ENCODE results near the gene DAP. TPM values are rescaled to one million over a fixed set of nuclear protein-coding genes. Genes with fewer than 3 reads are reported as not detected.

The DAP gene
- total and polyA plus RNA-seq, 2 of the 4 experiments (the other 2 are of a cell fraction) = 49.6 to 189 TPM

- CTCF ChIA-PET = interaction anchor here (0.6 to 0.7 kb wide), 2 partner anchors 95 to 364 kb away, joined by 3 read pairs; no protein-coding TSS in a partner anchor
- no CpG with 5 or more reads among the region's 14 CpGs for WGBS, 2 experiments (ENCODE audit: extremely low coverage in 2 of 2, insufficient read length in 1 of 2)
- no peak overlapping the region for H3K4me2 ChIP-seq (ENCODE audit: low read depth, low read length)
These were observed 70.3 kb downstream of the DAP start for GRCh38 chr5:10690460-10691440.

More at GRCh38 chr5:10690460-10691440, 70.3 kb downstream of the DAP start:
- Histone ChIP-seq H3K18ac (ENCODE audit: low read depth, low read length) (peak overlapping the region; percentile 17; the same call in 1 of the 2 replicates), H4K5ac (ENCODE audit: low read depth, low read length) (no peak overlapping the region; the same call in 1 of the 2 replicates), H2AK5ac (ENCODE audit: low read depth, low read length) (peak overlapping the region; percentile 47; the same call in 1 of the 2 replicates), H3K79me1 (ENCODE audit: low read depth in 1 of 2, low read length in 2 of 2) (peaks cover 53 to 84% of the 10 kb centered on the region in 2 experiments), H3K4ac (ENCODE audit: low read depth, low read length) (peak overlapping the region; percentile 48), H2AK9ac (replicated peaks; ENCODE audit: low read depth, low read length, poor library complexity) (no peak overlapping the region), H3K4me3 (ENCODE audit: insufficient read depth, low read depth, low read length) (no peak overlapping the region), H4K8ac (ENCODE audit: low read depth in 2 of 2, low read length in 2 of 2) (peak overlapping the region; percentile 54 to 92), H3K56ac (ENCODE audit: extremely low read depth, insufficient read depth, low read length) (peak overlapping the region; percentile 94; the same call in 1 of the 2 replicates), H3K36me3 (ENCODE audit: control insufficient read depth, insufficient read depth, low read length) (peaks cover 11% of the 10 kb centered on the region), H4K91ac (ENCODE audit: insufficient read depth, low read depth, low read length) (peak overlapping the region; percentile 76), H2BK15ac (ENCODE audit: low read depth, low read length) (peak overlapping the region; percentile 73; the same call in 2 of the 3 replicates), H3K9me1 (ENCODE audit: insufficient read depth, low read length) (peaks cover 26% of the 10 kb centered on the region), H3K14ac (replicated peaks; ENCODE audit: low read depth, low read length) (peak overlapping the region; percentile 92), H3K27me3 (ENCODE audit: control insufficient read depth, insufficient read depth, low read length) (no peaks in the 10 kb centered on the region), H2AFZ (replicated peaks; ENCODE audit: low read length, poor library complexity) (no peak overlapping the region), H2BK20ac (ENCODE audit: low read depth, low read length) (peak overlapping the region; percentile 97), H3K23ac (ENCODE audit: low read depth, low read length) (peak overlapping the region; percentile 90), H2BK5ac (ENCODE audit: low read depth, low read length, poor library complexity, severe bottlenecking) (peak overlapping the region; percentile 89), H3K9ac (ENCODE audit: low read depth, low read length) (no peak overlapping the region), H4K20me1 (ENCODE audit: insufficient read depth, low read length) (peaks cover 20% of the 10 kb centered on the region), H3K27ac (ENCODE audit: insufficient read depth, low read length) (no peak overlapping the region), H3K9me3 (ENCODE audit: control insufficient read depth, insufficient read depth, low read length) (no peaks in the 10 kb centered on the region), H2BK120ac (ENCODE audit: low read depth, low read length) (peak overlapping the region; percentile 98), H3K4me1 (ENCODE audit: control insufficient read depth, insufficient read depth, low read length) (peaks cover 30% of the 10 kb centered on the region)
- DNase-seq (peak; percentile 58), ATAC-seq (ENCODE audit: low read depth) (no peak)
- no TSS peak for BruUV-seq (replicated peaks)
- in situ Hi-C loops (cut with MboI; ENCODE audit: low sequenced_read_pairs) (loop anchor here (10.0 kb wide), 1 partner anchor 494 kb away; no protein-coding TSS in a partner anchor), intact Hi-C loops (cut with micrococcal nuclease) (no loop called here), dilution Hi-C loops (cut with HindIII; ENCODE audit: low sequenced_read_pairs, unreplicated experiment) (no loop called here)
- TF ChIP-seq CHD1 (IDR thresholded peaks at IDR 0.05; ENCODE audit: low read depth, low read length) = no peak
- POLR2A ChIA-PET (ENCODE audit: unreplicated experiment) = no interaction called here
